HepG2 (cell line): ENCODE measurements around the gene ADARB1.

Experiments used
- EZH2 ChIP-seq: conservative IDR thresholded peaks from 2 replicates; pipeline ENCODE4 v1.6.1; 2012; ENCODE audit warnings: mild to moderate bottlenecking, low read depth, low read length, moderate library complexity
- NFRKB ChIP-seq: fragments of 450-650 bp; IDR thresholded peaks from 2 replicates; pipeline ENCODE4 v1.6.1; 2017
- ZFP36 ChIP-seq: fragments of 150-350 bp; IDR thresholded peaks from 2 replicates; pipeline ENCODE4 v1.6.1; 2018; ENCODE audit warnings: borderline replicate concordance, low read length, low read depth; ENCODE audit not compliant: partially characterized antibody
- ZNF510 ChIP-seq: sonication (generic); formaldehyde crosslinking; IDR thresholded peaks from 2 replicates; pipeline ENCODE4 v1.4.0; 2020; ENCODE audit warnings: low read depth, mild to moderate bottlenecking, missing genetic modification reagents
- ZNF572 ChIP-seq: sonication (generic); formaldehyde crosslinking; IDR thresholded peaks from 2 replicates; pipeline ENCODE4 v1.5.1; 2020; ENCODE audit warnings: mild to moderate bottlenecking, missing genetic modification reagents
- ZNF614 ChIP-seq: IDR thresholded peaks from 2 replicates; pipeline ENCODE4 v1.6.1; 2018; ENCODE audit warnings: missing biosample characterization, missing genetic modification reagents, inconsistent platforms, borderline replicate concordance
- TF ChIP-seq, protein P1 (sequence below): sonication (generic); formaldehyde crosslinking; IDR thresholded peaks from 2 replicates; pipeline ENCODE4 v1.5.0; 2020; ENCODE audit warnings: mild to moderate bottlenecking, missing genetic modification reagents, moderate library complexity

DNA sequence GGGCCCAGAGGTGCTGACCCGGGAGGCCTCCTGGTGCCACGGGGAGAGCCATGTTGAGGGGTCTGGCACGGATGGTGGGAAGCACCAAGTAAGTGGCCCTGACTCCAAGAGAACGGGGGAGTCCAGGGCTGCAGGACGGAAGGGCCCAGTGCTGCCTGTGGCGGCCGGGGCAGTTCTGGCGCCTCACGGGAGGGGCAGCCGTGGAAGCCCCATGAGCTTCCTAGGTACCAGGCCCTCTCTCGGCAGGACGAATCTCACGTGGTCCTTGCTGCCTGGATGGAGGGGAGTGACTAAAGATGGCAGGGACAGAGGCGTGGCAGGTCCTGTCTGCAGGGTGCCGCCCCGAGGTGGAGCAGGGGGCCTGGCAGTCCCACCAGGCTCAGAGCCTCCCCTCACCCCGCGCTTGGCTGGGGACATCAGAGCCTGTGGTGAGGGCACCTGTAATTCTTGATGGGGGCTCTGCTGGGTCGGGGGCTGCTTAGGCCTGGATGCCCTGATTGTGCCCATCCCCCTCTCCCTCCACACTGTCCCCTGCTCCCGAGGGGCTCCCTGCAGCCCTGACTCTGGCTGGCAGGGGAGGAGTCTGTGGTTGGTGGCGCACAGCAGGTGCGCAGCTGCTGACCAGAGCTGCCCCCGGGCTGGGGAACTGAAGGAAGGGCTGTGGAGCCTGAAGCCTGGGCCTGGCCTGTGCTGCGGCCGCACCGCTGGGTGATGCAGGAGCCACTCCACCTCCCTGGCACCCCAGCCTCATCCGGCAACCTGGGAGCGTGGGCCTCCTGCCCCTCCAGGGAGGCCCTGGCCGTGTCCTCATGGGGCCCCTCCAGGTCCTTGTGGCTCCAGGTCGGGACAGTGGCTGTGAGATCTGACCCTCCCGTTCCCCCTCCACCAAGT lies 181.9 kb downstream of the ADARB1 start:
- TF ChIP-seq ZNF572 (CRISPR knock-in tag) (no peak), NFRKB (no peak), ZNF614 (CRISPR knock-in tag) (no peak), EZH2 (no peak), ZNF510 (no peak), ZFP36 (no peak)
- TF ChIP-seq, protein P1, sequence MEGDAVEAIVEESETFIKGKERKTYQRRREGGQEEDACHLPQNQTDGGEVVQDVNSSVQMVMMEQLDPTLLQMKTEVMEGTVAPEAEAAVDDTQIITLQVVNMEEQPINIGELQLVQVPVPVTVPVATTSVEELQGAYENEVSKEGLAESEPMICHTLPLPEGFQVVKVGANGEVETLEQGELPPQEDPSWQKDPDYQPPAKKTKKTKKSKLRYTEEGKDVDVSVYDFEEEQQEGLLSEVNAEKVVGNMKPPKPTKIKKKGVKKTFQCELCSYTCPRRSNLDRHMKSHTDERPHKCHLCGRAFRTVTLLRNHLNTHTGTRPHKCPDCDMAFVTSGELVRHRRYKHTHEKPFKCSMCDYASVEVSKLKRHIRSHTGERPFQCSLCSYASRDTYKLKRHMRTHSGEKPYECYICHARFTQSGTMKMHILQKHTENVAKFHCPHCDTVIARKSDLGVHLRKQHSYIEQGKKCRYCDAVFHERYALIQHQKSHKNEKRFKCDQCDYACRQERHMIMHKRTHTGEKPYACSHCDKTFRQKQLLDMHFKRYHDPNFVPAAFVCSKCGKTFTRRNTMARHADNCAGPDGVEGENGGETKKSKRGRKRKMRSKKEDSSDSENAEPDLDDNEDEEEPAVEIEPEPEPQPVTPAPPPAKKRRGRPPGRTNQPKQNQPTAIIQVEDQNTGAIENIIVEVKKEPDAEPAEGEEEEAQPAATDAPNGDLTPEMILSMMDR (CRISPR knock-in tag): no peak
